Liver (tissue), 9 donors: Measurements from ENCODE around the gene ANKRD9. TPM values are rescaled to one million over a fixed set of nuclear protein-coding genes. Genes with fewer than 3 reads are reported as not detected.

Experiments
- DNase-seq: peaks from one replicate; pipeline ENCODE4 v3.0.0-alpha.2; 2017; ENCODE audit warnings: low spot score
- H3K27ac ChIP-seq, 2 donors: one replicate each; pipeline ENCODE4 v1.7.0; 2013; ENCODE audit warnings: inconsistent platforms in 2 of 2, low read length in 2 of 2, control low read depth in 1 of 2, low read depth in 1 of 2, mild to moderate bottlenecking in 1 of 2
- H3K27me3 ChIP-seq, 4 donors: one replicate each; pipeline versions ENCODE4 v1.6.1 to v1.7.0; 2013; ENCODE audit warnings: low read length in 3 of 4, inconsistent platforms in 1 of 4, mild to moderate bottlenecking in 1 of 4, moderate library complexity in 1 of 4; ENCODE audit not compliant: control insufficient read depth in 4 of 4, insufficient read depth in 4 of 4
- H3K36me3 ChIP-seq, 4 donors: one replicate each; pipeline versions ENCODE4 v1.6.1 to v1.7.0; 2013; ENCODE audit warnings: low read length in 3 of 4, mild to moderate bottlenecking in 3 of 4, low read depth in 1 of 4, moderate library complexity in 1 of 4; ENCODE audit not compliant: control insufficient read depth in 4 of 4, insufficient read depth in 3 of 4
- H3K4me1 ChIP-seq, 4 donors: one replicate each; pipeline versions ENCODE4 v1.6.1 to v1.7.0; 2013; ENCODE audit warnings: low read length in 3 of 4, mild to moderate bottlenecking in 3 of 4, moderate library complexity in 1 of 4; ENCODE audit not compliant: control insufficient read depth in 4 of 4, insufficient read depth in 4 of 4
- H3K4me3 ChIP-seq, 3 donors: one replicate each; pipeline versions ENCODE4 v1.6.1 to v1.7.0; 2013; ENCODE audit warnings: low read length in 3 of 3, control low read depth in 1 of 3, low read depth in 1 of 3, mild to moderate bottlenecking in 1 of 3
- H3K9ac ChIP-seq, 2 donors: one replicate each; pipeline ENCODE4 v1.7.0; 2013; ENCODE audit warnings: low read length in 2 of 2, mild to moderate bottlenecking in 2 of 2, moderate library complexity in 2 of 2, control low read depth in 1 of 2, low read depth in 1 of 2
- H3K9me3 ChIP-seq, 4 donors: one replicate each; pipeline versions ENCODE4 v1.6.1 to v1.7.0; 2013; ENCODE audit warnings: low read length in 3 of 4; ENCODE audit not compliant: control insufficient read depth in 4 of 4
- CTCF ChIP-seq: fragments of 150-350 bp; IDR thresholded peaks from 2 replicates; pipeline ENCODE4 v1.5.1; 2017; ENCODE audit warnings: improper control_type of control experiment, low read depth, low read length; ENCODE audit not compliant: missing input control
- EGR1 ChIP-seq, 2 donors: IDR thresholded peaks; 2 replicates each; pipeline ENCODE4 v1.6.1; 2016 to 2018; ENCODE audit warnings: antibody characterized with exemption in 2 of 2, low read depth in 2 of 2
- FOXA1 ChIP-seq: IDR thresholded peaks from 2 replicates; pipeline ENCODE4 v1.6.1; 2016; ENCODE audit warnings: antibody characterized with exemption
- FOXA2 ChIP-seq: IDR thresholded peaks from 2 replicates; pipeline ENCODE4 v1.6.1; 2016; ENCODE audit warnings: antibody characterized with exemption
- GABPA ChIP-seq, 2 donors: IDR thresholded peaks in 1 of 2; conservative IDR thresholded peaks in 1 of 2; 2 replicates each; pipeline ENCODE4 v1.6.1; 2016; ENCODE audit warnings: antibody characterized with exemption in 2 of 2, mild to moderate bottlenecking in 1 of 2, moderate library complexity in 1 of 2
- HNF4A ChIP-seq, 2 donors: conservative IDR thresholded peaks; 2 replicates each; pipeline ENCODE4 v1.6.1; 2016; ENCODE audit warnings: antibody characterized with exemption in 2 of 2, mild to moderate bottlenecking in 2 of 2
- HNF4G ChIP-seq: IDR thresholded peaks from 2 replicates; pipeline ENCODE4 v1.6.1; 2016; ENCODE audit warnings: antibody characterized with exemption
- JUND ChIP-seq, 2 donors: IDR thresholded peaks; 2 replicates each; pipeline ENCODE4 v1.6.1; 2016; ENCODE audit warnings: antibody characterized with exemption in 2 of 2
- MAX ChIP-seq: IDR thresholded peaks from 2 replicates; pipeline ENCODE4 v1.6.1; 2016; ENCODE audit warnings: antibody characterized with exemption
- NR2F2 ChIP-seq: IDR thresholded peaks from 2 replicates; pipeline ENCODE4 v1.6.1; 2016; ENCODE audit warnings: antibody characterized with exemption
- RAD21 ChIP-seq, 2 donors: IDR thresholded peaks; 2 replicates each; pipeline ENCODE4 v1.6.1; 2016; ENCODE audit warnings: antibody characterized with exemption in 2 of 2, mild to moderate bottlenecking in 2 of 2
- RXRA ChIP-seq, 2 donors: IDR thresholded peaks; 2 replicates each; pipeline ENCODE4 v1.6.1; 2017 to 2018; ENCODE audit warnings: antibody characterized with exemption in 2 of 2, mild to moderate bottlenecking in 1 of 2
- SP1 ChIP-seq: IDR thresholded peaks from 2 replicates; pipeline ENCODE4 v1.6.1; 2018; ENCODE audit warnings: antibody characterized with exemption, mild to moderate bottlenecking
- TAF1 ChIP-seq: conservative IDR thresholded peaks from 2 replicates; pipeline ENCODE4 v1.6.1; 2016; ENCODE audit warnings: antibody characterized with exemption, mild to moderate bottlenecking
- YY1 ChIP-seq: IDR thresholded peaks from 2 replicates; pipeline ENCODE4 v1.6.1; 2016; ENCODE audit warnings: antibody characterized with exemption, mild to moderate bottlenecking
- WGBS: extraction: QIAGEN DNeasy Blood & Tissue Kit; methylation state at CpG from one replicate; pipeline ENCODE4 v1.1.7; 2013; 5-methylcytosine and 5-hydroxymethylcytosine counted together
- polyA plus RNA-seq, 2 donors: library from polyadenylated mRNA; stranded (reverse) in 1 of 2; unstranded in 1 of 2; fragments of 200-250 nt in 1 of 2; fragments of >200 nt in 1 of 2; fragmentation: Nextera tagmentation in 1 of 2; extraction: Ambion mirVana in 1 of 2; gene quantifications; one replicate each; pipeline versions ENCODE4 v1.2.1 to v1.2.3, GENCODE V29; 2013 to 2015
- total RNA-seq, 2 donors: library from RNA; depleted of rRNA; stranded (reverse); fragments of >200 nt; gene quantifications; one replicate each; pipeline ENCODE4 v1.2.3, GENCODE V29; 2014
- TF ChIP-seq, protein P1 (sequence below): IDR thresholded peaks from 2 replicates; pipeline ENCODE4 v1.6.1; 2016; ENCODE audit warnings: antibody characterized with exemption, mild to moderate bottlenecking
- TF ChIP-seq, protein P2 (sequence below): IDR thresholded peaks from 2 replicates; pipeline ENCODE4 v1.6.1; 2016; ENCODE audit warnings: antibody characterized with exemption
- TF ChIP-seq, protein P3 (sequence below): IDR thresholded peaks from 2 replicates; pipeline ENCODE4 v1.6.1; 2016; ENCODE audit warnings: antibody characterized with exemption
- donor health status: healthy.
- donor health status: healthy.
- donor health status: healthy.
- donor health status: healthy.
- donor health status: healthy.

The ANKRD9 gene
- total and polyA plus RNA-seq, 4 donors, result 1.5 to 67.5 (median 7.5) TPM

GRCh38 chr14:102503641-102504327 lies 5.8 kb downstream of the ANKRD9 start:
- Histone ChIP-seq H3K9me3 (no peaks in the 10 kb centered on the region), H3K9ac (no peak overlapping the region), H3K27me3 (no peaks in the 10 kb centered on the region), H3K36me3 (peaks cover 0 to 3% (median 1%) of the 10 kb centered on the region in 4 donors), H3K27ac (no peak overlapping the region), H3K4me1 (peaks cover 0 to 3% (median 0%) of the 10 kb centered on the region in 4 donors), H3K4me3 (no peak overlapping the region)
- DNase-seq, result no peak
- TF ChIP-seq SP1 (no peak), YY1 (no peak), CTCF (no peak), GABPA (IDR thresholded peaks at IDR 0.05 in 1 of 2, conservative IDR thresholded peaks at IDR 0.05 in 1 of 2) (no peak), EGR1 (IDR thresholded peaks at IDR 0.05; ENCODE audit: low read depth in 2 of 2) (no peak), JUND (IDR thresholded peaks at IDR 0.05) (no peak), FOXA1 (no peak), RAD21 (IDR thresholded peaks at IDR 0.05) (no peak), TAF1 (no peak), HNF4A (conservative IDR thresholded peaks at IDR 0.05) (no peak), FOXA2 (no peak), MAX (no peak), NR2F2 (no peak), RXRA (IDR thresholded peaks at IDR 0.05) (no peak), HNF4G (no peak)
- TF ChIP-seq, protein P1, sequence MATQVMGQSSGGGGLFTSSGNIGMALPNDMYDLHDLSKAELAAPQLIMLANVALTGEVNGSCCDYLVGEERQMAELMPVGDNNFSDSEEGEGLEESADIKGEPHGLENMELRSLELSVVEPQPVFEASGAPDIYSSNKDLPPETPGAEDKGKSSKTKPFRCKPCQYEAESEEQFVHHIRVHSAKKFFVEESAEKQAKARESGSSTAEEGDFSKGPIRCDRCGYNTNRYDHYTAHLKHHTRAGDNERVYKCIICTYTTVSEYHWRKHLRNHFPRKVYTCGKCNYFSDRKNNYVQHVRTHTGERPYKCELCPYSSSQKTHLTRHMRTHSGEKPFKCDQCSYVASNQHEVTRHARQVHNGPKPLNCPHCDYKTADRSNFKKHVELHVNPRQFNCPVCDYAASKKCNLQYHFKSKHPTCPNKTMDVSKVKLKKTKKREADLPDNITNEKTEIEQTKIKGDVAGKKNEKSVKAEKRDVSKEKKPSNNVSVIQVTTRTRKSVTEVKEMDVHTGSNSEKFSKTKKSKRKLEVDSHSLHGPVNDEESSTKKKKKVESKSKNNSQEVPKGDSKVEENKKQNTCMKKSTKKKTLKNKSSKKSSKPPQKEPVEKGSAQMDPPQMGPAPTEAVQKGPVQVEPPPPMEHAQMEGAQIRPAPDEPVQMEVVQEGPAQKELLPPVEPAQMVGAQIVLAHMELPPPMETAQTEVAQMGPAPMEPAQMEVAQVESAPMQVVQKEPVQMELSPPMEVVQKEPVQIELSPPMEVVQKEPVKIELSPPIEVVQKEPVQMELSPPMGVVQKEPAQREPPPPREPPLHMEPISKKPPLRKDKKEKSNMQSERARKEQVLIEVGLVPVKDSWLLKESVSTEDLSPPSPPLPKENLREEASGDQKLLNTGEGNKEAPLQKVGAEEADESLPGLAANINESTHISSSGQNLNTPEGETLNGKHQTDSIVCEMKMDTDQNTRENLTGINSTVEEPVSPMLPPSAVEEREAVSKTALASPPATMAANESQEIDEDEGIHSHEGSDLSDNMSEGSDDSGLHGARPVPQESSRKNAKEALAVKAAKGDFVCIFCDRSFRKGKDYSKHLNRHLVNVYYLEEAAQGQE, result no peak
- TF ChIP-seq, protein P2, sequence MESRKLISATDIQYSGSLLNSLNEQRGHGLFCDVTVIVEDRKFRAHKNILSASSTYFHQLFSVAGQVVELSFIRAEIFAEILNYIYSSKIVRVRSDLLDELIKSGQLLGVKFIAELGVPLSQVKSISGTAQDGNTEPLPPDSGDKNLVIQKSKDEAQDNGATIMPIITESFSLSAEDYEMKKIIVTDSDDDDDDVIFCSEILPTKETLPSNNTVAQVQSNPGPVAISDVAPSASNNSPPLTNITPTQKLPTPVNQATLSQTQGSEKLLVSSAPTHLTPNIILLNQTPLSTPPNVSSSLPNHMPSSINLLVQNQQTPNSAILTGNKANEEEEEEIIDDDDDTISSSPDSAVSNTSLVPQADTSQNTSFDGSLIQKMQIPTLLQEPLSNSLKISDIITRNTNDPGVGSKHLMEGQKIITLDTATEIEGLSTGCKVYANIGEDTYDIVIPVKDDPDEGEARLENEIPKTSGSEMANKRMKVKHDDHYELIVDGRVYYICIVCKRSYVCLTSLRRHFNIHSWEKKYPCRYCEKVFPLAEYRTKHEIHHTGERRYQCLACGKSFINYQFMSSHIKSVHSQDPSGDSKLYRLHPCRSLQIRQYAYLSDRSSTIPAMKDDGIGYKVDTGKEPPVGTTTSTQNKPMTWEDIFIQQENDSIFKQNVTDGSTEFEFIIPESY, result no peak
- TF ChIP-seq, protein P3, sequence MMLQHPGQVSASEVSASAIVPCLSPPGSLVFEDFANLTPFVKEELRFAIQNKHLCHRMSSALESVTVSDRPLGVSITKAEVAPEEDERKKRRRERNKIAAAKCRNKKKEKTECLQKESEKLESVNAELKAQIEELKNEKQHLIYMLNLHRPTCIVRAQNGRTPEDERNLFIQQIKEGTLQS, result no peak
- WGBS, result 81% methylated on average over 12 of the region's 12 CpGs
